Psoas muscle (tissue), 8 donors: ENCODE data around the gene BRD7. TPM values are rescaled to one million over a fixed set of nuclear protein-coding genes. Genes with fewer than 3 reads are reported as not detected.

Experiments
- ATAC-seq, 4 donors: fragments of 200-7000 bp; cut with Tn5 transposase; one replicate each; pipeline ENCODE4 v1.9.1; 2020; ENCODE audit warnings: moderate library complexity in 3 of 4, mild to moderate bottlenecking in 2 of 4
- DNase-seq, 2 donors: peaks; one replicate each; pipeline ENCODE4 v3.0.0-alpha.2; 2020
- H3K27ac ChIP-seq: fragments of 200-600 bp; one replicate; pipeline ENCODE4 v1.8.0; 2022
- H3K27me3 ChIP-seq, 3 donors: fragments of 200-600 bp in 1 of 3; one replicate each; pipeline versions ENCODE4 v1.6.1 to v1.8.0; 2013 to 2022; ENCODE audit warnings: low read length in 2 of 3, mild to moderate bottlenecking in 2 of 3, moderate library complexity in 1 of 3; ENCODE audit not compliant: insufficient read depth in 3 of 3
- H3K36me3 ChIP-seq, 2 donors: fragments of 200-600 bp in 1 of 2; one replicate each; pipeline versions ENCODE4 v1.6.1 to v1.8.0; 2013 to 2022; ENCODE audit warnings: low read depth in 1 of 2, mild to moderate bottlenecking in 1 of 2, moderate library complexity in 1 of 2; ENCODE audit not compliant: insufficient read depth in 1 of 2
- H3K4me1 ChIP-seq: fragments of 200-600 bp; one replicate; pipeline ENCODE4 v1.8.0; 2022
- H3K4me3 ChIP-seq: fragments of 200-600 bp; one replicate; pipeline ENCODE4 v1.8.0; 2022; ENCODE audit warnings: mild to moderate bottlenecking
- H3K9me3 ChIP-seq: fragments of 200-600 bp; one replicate; pipeline ENCODE4 v1.8.0; 2022
- CTCF ChIP-seq: fragments of 200-600 bp; IDR thresholded peaks from one replicate; pipeline ENCODE4 v1.8.0; 2022; ENCODE audit warnings: antibody characterized with exemption
- WGBS, 3 donors: extraction: QIAGEN DNeasy Blood & Tissue Kit; methylation state at CpG; one replicate each; pipeline versions ENCODE4 v1.1.6 to v1.1.7; 2013; 5-methylcytosine and 5-hydroxymethylcytosine counted together
- intact Hi-C, 2 donors: fragments of 100-400 bp; cut with DNase I; formaldehyde crosslinking; loops; one replicate each; pipeline versions ENCODE4 v1.11.0 to v1.14.2; 2022
- polyA plus RNA-seq, 3 donors: library from polyadenylated mRNA; stranded (reverse); fragments of 200-250 nt; gene quantifications; one replicate each; pipeline ENCODE4 v1.2.3, GENCODE V29; 2013
- total RNA-seq, 4 donors: library from RNA; stranded (reverse); fragmentation: NEBNext Ultra II Directional in 2 of 4; extraction: Animal tissue kit (Norgen Biotek cat#: 25700) in 2 of 4; gene quantifications; one replicate each; pipeline versions ENCODE4 v1.2.1 to v1.2.4, GENCODE V29; 2021 to 2023
- donor health status: healthy with polysubstance abuse.
- donor health status: DM: no; HTN: no; CAD: no; lungs with moderate emphysema.
- donor health status: Bipolar disorder and iron deficiency.
- donor health status: healthy.
- donor health status: DM: yes; HTN: yes; CAD: no.
- donor health status: DM: no; HTN: no; CAD: no.
- donor health status: DM: no; HTN: no; CAD: no.
- donor health status: DM: yes; HTN: yes; CAD: no.

Gene BRD7
- total and polyA plus RNA-seq, 7 donors: 32.4 to 77.1 (median 49.1) TPM

- Histone ChIP-seq H3K27ac (no peak overlapping the region), H3K36me3 (no peaks in the 10 kb centered on the region), H3K27me3 (no peaks in the 10 kb centered on the region), H3K4me3 (no peak overlapping the region), H3K4me1 (peaks cover 11% of the 10 kb centered on the region), H3K9me3 (no peaks in the 10 kb centered on the region)
- intact Hi-C loops: no loop called here
- TF ChIP-seq CTCF: no peak
- ATAC-seq (no peak), DNase-seq (no peak)
- whole genome bisulfite sequencing, 3 donors: 48 to 66% (median 50%) methylated on average over 4 to 5 of the region's 5 CpGs
Measured at GRCh38 chr16:50285406-50286003, 83.3 kb downstream of the BRD7 start.

- ATAC-seq (peak in 2 of 4 donors; percentile 19 to 45), DNase-seq (peak; percentile 43 to 76)
- WGBS, 3 donors: 42 to 57% (median 43%) methylated on average over 14 of the region's 14 CpGs
- TF ChIP-seq CTCF: no peak
- intact Hi-C loops: no loop called here
- H3K36me3 ChIP-seq: no peaks in the 10 kb centered on the region
- no peaks in the 10 kb centered on the region for H3K9me3 ChIP-seq
- peaks cover 11% of the 10 kb centered on the region for H3K4me1 ChIP-seq
- H3K27ac ChIP-seq: no peak overlapping the region
- H3K4me3 ChIP-seq: no peak overlapping the region
- H3K27me3 ChIP-seq: no peaks in the 10 kb centered on the region
Measured at GRCh38 chr16:50284131-50284911, 84.5 kb downstream of the BRD7 start.

DNA sequence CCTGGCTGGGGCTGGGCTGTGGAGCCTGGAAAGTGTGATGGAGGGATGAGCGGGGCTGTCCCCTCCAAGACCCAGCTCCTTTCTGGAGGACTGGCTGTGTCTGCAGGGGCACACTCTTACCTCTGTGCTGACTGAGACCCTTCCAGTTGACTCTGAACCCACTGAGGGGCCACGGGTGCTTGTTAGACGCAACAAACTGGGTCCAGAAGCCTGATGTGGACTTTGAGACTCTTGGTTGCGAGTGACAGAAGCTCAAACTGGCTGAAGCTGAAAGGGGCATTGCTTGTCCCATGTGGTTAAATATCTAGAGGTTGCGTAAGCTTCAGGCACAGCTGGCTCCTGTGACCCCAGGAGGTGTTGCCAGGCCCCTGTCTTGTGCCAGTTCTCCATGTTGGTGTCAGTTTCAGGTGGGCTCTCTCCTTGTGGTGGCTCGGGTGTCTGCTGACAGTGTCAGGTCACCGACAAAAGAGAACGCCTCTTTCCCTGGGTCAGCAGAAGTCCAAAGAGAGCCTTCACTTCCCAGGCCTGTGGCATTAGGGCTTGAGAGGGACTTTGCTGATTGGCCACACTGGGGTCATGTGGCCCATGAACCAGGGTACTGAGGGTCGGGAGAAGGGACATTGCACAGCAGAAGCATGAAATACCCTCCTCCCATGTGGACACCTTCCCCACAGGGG lies 85.7 kb downstream of the BRD7 start:
- TF ChIP-seq CTCF: no peak
- peak; percentile 45 to 69 (median 60) for ATAC-seq
- whole genome bisulfite sequencing, 3 donors: 31 to 48% (median 37%) methylated on average over 9 of the region's 9 CpGs
- DNase-seq: no peak
- Histone ChIP-seq H3K4me3 (no peak overlapping the region), H3K4me1 (peaks cover 11% of the 10 kb centered on the region), H3K27ac (no peak overlapping the region), H3K9me3 (no peaks in the 10 kb centered on the region), H3K27me3 (no peaks in the 10 kb centered on the region), H3K36me3 (no peaks in the 10 kb centered on the region)
- intact Hi-C loops: no loop called here

DNA sequence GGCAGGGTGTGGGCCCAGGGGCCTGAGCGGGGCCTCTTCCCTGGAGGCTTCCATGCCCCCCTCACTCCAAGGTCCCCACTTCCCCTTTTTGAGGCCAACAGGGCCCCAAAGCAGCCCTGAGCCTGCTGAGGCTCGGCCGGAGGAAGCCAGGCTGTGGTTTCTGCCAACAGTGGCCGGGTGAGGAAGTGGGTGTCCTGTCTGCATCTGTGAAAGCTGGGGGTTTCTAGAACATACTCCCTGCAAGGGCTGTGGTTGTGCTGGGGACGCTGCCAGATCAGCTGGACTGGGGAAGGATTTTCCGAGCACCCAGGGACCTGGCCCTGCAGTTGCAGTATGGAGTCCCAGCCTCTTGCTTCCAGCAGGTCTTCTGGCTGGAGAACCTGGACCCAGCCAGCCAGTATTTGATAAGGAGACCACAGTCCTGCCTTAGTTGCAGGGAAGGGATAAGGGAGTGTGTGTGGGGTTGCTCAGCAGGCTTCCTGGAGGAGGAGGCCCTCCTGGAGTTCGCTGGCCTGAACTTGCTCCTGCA lies 86.7 kb downstream of the BRD7 start:
- no peaks in the 10 kb centered on the region for H3K9me3 ChIP-seq
- ATAC-seq: peak; percentile 20 to 59 (median 36)

More for the DNA sequence above, 86.7 kb downstream of the BRD7 start:
- 44 to 52% (median 50%) methylated on average over 7 of the region's 7 CpGs for WGBS, 3 donors
- Histone ChIP-seq H3K4me1 (peaks cover 11% of the 10 kb centered on the region), H3K27ac (no peak overlapping the region), H3K27me3 (no peaks in the 10 kb centered on the region), H3K4me3 (no peak overlapping the region), H3K36me3 (no peaks in the 10 kb centered on the region)
- TF ChIP-seq CTCF: no peak
- intact Hi-C loops: no loop called here
- peak; percentile 68 to 85 for DNase-seq
